ENCODE measurements around the gene PCDH9.
"Not testable (repeated sequence)": the region's sequence is repeated elsewhere in the genome, so short reads cannot be mapped to it uniquely, and the experiment has no call there.

Gene PCDH9

GRCh38 chr13:66312312-66313087, 917.6 kb downstream of the PCDH9 start:
- DNase-seq: no peak

DNA sequence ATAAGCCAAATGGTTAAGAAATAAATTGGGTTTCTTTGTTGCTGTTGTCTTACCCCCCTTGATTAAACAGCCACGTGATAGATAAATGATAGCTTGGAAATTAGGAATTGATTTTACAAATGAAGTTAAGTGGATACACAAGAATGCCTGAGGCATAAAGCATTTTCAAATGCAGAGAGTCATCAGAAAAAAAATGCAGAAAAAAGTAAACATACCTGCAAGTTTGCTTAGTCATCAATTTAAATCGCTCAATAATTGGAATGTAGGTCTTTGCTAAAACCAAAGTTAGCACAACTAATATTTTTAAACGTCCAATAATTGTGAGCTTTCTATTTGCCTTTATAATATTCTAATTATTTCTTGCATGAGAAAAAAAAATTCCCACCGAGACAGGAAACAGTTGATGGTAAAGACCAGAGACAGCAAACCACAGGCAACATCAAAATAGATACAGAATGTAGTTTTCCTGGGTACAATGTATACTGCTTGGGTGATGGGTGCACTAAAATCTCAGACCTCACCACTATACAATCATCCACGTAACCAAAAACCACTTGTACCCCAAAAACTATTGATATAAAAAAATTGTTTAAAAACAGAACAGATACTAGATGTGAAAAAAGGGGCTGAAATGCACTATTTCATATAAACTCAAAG, 924.0 kb downstream of the PCDH9 start:
- no peak for DNase-seq

DNA sequence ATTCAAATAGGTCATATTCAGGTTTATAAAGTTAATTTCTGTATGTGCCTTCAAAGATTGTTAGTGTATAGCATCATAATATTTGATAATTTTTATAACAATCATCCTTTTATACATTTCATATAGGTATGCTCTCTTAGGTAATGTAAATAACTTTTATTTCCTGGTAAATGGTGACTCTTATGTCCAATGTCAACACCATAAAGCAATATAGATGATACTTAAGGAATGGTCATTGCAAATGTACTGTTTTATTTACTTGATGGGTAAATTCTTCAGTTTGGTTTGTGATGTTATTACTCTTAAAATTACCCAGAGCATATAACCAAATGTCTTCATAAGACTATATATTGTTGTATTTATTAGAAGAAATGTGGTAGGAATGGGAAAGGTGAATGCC, 928.7 kb downstream of the PCDH9 start:
- DNase-seq: no peak

- no peak for DNase-seq
These were observed 929.1 kb downstream of the PCDH9 start for GRCh38 chr13:66301006-66301405.

- no peak for DNase-seq
These were observed 933.3 kb downstream of the PCDH9 start for GRCh38 chr13:66296875-66297274.

GRCh38 chr13:66296328-66296727, 933.8 kb downstream of the PCDH9 start:
- DNase-seq: no peak

GRCh38 chr13:66286806-66287205, 943.3 kb downstream of the PCDH9 start:
- not testable (repeated sequence) for DNase-seq

GRCh38 chr13:66275416-66275815, 954.7 kb downstream of the PCDH9 start:
- no peak for DNase-seq

GRCh38 chr13:66273011-66273410, 957.1 kb downstream of the PCDH9 start:
- DNase-seq: no peak

DNA sequence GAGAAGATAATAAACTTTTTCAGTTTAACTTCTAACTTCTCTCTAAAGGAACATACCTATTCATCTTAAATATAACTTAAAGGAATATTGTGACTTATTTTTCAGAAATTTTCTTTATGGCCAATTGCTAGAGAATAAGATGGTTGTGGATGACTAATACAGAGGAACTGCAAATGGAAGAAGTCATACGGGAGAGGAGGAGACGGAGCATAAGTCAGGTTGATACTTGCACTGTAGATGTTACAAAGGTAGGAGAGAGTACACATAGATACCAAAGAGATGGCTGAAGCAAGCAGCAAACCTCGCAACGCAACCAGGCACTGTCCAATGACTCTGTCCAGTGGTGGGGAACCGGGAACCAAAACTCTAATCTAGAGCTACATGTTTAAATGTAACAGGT, 963.4 kb downstream of the PCDH9 start:
- DNase-seq: no peak

GRCh38 chr13:66266348-66266747, 963.8 kb downstream of the PCDH9 start:
- no peak for DNase-seq

- no peak for DNase-seq
These were observed 964.8 kb downstream of the PCDH9 start for GRCh38 chr13:66265371-66265770.

DNA sequence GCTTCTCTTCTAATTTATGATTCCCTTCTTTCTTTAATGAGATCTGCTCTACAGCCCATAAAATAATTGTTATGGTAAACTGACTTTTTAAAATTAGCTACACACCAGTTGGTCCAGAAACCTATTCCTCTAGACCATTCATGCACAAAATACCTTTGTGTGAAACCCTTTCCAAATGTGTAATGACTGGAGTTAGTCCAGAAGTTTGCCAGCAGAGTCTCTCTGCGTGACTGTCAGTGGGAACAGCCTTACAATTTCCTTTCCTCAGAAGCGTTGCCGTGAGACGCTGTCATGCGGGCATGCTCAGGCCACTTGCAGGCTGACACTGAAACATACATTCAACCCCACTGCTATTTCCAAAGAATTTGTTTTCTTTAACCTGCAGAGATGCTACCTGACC, 965.2 kb downstream of the PCDH9 start:
- no peak for DNase-seq

DNA sequence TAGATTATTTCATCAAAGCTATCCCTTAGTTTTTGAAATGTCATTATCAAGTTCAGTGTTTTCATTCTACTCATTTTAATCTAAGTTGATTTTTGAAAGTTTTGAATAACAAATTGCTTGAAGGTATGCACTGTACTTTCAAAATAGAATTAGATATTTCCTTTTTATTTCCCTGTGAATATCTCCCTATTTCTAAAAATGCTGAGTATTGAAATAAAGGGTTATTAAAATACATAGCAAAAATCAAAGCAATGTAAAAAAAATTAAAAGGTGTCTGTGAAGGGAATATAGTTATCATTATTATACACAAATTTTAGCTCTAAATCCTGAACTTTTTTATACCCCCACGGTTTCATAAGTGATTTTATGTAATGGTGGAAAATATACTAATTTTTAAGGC, 967.8 kb downstream of the PCDH9 start:
- DNase-seq: no peak

DNA sequence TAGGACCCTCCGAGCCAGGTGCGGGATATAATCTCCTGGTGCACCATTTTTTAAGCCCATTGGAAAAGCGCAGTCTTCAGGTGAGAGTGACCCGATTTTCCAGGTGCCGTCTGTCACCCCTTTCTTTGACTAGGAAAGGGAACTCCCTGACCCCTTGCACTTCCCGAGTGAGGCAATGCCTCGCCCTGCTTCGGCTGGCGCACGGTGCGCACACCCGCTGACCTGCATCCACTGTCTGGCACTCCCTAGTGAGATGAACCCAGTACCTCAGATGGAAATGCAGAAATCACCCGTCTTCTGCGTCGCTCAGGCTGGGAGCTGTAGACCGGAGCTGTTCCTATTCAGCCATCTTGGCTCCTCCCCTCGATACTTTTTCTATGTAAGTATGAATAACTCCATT, 970.7 kb downstream of the PCDH9 start:
- DNase-seq: not testable (repeated sequence)
